ENCODE data around the gene SGMS2. TPM values are rescaled to one million over a fixed set of nuclear protein-coding genes. Genes with fewer than 3 reads are reported as not detected.

SGMS2 gene
- total RNA-seq, 1 experiment from 2014 or later: 0.72 TPM

DNA sequence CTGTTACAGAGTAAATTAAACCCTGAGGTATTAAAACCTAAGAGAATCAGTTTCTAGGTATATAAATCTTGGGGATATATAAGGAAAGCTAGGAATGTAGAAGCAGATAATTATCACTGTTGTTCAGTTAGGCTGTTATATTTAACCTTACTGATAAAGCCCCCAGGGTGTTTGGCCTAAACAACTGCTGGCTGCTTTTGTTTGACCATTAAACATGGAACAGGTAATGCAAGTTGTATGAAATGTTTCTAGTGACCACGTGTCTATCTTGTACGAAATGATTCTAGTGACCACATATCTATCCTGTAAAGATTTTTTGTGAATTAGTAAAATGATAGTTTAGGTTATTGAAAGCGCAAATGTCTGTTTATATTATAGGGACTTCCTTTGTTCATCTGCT is 52.6 kb downstream of the SGMS2 start:
- no peak overlapping the region for H3K27ac Mint-ChIP-seq
- ChIA-PET CTCF (no interaction called here), POLR2A (no interaction called here)
- no peak overlapping the region for H3K4me3 Mint-ChIP-seq
- H3K9me3 Mint-ChIP-seq: peaks cover 25% of the 10 kb centered on the region
- TF ChIP-seq ATF1 (CRISPR knock-in tag; IDR thresholded peaks at IDR 0.05) (no peak), JUN (CRISPR knock-in tag; IDR thresholded peaks at IDR 0.05) (no peak), ZNF263 (CRISPR knock-in tag; IDR thresholded peaks at IDR 0.05; ENCODE audit: low read depth) (no peak), CREM (CRISPR knock-in tag; IDR thresholded peaks at IDR 0.05) (no peak), ZBTB21 (CRISPR knock-in tag; IDR thresholded peaks at IDR 0.05; ENCODE audit: borderline replicate concordance) (no peak), TEAD4 (CRISPR knock-in tag; IDR thresholded peaks at IDR 0.05) (no peak), CBFB (CRISPR knock-in tag; IDR thresholded peaks at IDR 0.05; ENCODE audit: low read depth) (no peak)
- TF ChIP-seq, protein P1, sequence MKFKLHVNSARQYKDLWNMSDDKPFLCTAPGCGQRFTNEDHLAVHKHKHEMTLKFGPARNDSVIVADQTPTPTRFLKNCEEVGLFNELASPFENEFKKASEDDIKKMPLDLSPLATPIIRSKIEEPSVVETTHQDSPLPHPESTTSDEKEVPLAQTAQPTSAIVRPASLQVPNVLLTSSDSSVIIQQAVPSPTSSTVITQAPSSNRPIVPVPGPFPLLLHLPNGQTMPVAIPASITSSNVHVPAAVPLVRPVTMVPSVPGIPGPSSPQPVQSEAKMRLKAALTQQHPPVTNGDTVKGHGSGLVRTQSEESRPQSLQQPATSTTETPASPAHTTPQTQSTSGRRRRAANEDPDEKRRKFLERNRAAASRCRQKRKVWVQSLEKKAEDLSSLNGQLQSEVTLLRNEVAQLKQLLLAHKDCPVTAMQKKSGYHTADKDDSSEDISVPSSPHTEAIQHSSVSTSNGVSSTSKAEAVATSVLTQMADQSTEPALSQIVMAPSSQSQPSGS (CRISPR knock-in tag; IDR thresholded peaks at IDR 0.05; ENCODE audit: borderline replicate concordance, low read depth): no peak
- TF ChIP-seq, protein P2, sequence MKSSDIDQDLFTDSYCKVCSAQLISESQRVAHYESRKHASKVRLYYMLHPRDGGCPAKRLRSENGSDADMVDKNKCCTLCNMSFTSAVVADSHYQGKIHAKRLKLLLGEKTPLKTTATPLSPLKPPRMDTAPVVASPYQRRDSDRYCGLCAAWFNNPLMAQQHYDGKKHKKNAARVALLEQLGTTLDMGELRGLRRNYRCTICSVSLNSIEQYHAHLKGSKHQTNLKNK (CRISPR knock-in tag; IDR thresholded peaks at IDR 0.05): no peak
- TF ChIP-seq, protein P3, sequence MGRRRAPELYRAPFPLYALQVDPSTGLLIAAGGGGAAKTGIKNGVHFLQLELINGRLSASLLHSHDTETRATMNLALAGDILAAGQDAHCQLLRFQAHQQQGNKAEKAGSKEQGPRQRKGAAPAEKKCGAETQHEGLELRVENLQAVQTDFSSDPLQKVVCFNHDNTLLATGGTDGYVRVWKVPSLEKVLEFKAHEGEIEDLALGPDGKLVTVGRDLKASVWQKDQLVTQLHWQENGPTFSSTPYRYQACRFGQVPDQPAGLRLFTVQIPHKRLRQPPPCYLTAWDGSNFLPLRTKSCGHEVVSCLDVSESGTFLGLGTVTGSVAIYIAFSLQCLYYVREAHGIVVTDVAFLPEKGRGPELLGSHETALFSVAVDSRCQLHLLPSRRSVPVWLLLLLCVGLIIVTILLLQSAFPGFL (CRISPR knock-in tag; IDR thresholded peaks at IDR 0.05; ENCODE audit: borderline replicate concordance): no peak
- H3K4me1 Mint-ChIP-seq: no peaks in the 10 kb centered on the region
- no peak for ATAC-seq
- DNase-seq (ENCODE audit: low spot score): no peak
- H3K27me3 Mint-ChIP-seq (ENCODE audit: low read depth): peaks cover 4% of the 10 kb centered on the region; the same call in 1 of the 2 replicates
- peaks cover 9% of the 10 kb centered on the region for H3K36me3 Mint-ChIP-seq

DNA sequence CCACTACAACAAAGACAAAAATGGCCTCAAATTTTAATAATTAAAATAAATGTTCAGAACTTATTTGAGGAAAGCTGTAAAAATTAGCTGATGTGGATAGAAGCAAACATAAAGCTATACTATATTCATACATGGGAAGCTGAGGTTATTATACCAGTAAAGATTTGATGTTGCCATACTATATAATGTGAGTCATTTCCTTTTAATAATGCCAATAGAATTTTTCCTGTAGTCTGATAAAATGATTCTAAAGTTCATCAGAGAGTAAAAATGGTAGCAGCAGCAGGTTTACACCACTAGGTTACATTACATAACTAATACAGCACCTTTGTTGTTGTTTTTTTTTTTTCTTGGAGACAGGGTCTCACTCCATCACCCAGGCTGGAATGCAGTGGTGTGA is 61.1 kb downstream of the SGMS2 start:
- ATAC-seq (no peak), DNase-seq (ENCODE audit: low spot score) (no peak)
- H3K9me3 Mint-ChIP-seq: peaks cover 63% of the 10 kb centered on the region
- no peak overlapping the region for H3K27ac Mint-ChIP-seq
- H3K4me1 Mint-ChIP-seq: peaks cover 8% of the 10 kb centered on the region
- TF ChIP-seq, protein P4, sequence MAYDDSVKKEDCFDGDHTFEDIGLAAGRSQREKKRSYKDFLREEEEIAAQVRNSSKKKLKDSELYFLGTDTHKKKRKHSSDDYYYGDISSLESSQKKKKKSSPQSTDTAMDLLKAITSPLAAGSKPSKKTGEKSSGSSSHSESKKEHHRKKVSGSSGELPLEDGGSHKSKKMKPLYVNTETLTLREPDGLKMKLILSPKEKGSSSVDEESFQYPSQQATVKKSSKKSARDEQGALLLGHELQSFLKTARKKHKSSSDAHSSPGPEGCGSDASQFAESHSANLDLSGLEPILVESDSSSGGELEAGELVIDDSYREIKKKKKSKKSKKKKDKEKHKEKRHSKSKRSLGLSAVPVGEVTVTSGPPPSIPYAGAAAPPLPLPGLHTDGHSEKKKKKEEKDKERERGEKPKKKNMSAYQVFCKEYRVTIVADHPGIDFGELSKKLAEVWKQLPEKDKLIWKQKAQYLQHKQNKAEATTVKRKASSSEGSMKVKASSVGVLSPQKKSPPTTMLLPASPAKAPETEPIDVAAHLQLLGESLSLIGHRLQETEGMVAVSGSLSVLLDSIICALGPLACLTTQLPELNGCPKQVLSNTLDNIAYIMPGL (CRISPR knock-in tag; IDR thresholded peaks at IDR 0.05): no peak
- TF ChIP-seq GRHL2 (CRISPR knock-in tag; IDR thresholded peaks at IDR 0.05; ENCODE audit: insufficient replicate concordance, severe bottlenecking): no peak
- TF ChIP-seq NFATC4 (CRISPR knock-in tag; IDR thresholded peaks at IDR 0.05): no peak
- ChIA-PET CTCF (no interaction called here), POLR2A (no interaction called here)
- no peaks in the 10 kb centered on the region; the same call in 1 of the 2 replicates for H3K27me3 Mint-ChIP-seq (ENCODE audit: low read depth)
- no peak overlapping the region for H3K4me3 Mint-ChIP-seq
- H3K36me3 Mint-ChIP-seq: peaks cover 71% of the 10 kb centered on the region

DNA sequence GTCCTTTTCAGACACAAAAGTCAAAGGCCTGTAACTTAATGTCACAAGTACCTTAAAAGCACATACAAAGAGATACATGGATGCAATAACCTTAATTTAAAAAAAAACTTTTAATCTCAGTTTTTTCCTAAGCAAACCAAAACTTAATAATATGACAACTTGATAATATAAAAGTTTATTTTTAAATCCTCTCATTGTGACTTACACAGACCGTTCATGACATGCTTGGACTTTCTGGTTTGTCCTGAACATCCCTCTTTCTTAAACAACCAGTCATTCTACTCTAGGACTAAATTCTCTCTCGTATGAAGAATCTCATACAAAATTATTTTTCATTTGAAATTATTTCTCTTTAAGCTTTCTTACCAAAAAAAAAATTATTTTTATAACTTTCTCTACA is 63.5 kb downstream of the SGMS2 start:
- Mint-ChIP-seq H3K4me3 (no peak overlapping the region), H3K9me3 (peaks cover 68% of the 10 kb centered on the region)
- DNase-seq (ENCODE audit: low spot score): no peak

More for the DNA sequence above, 63.5 kb downstream of the SGMS2 start:
- ChIA-PET CTCF (no interaction called here), POLR2A (no interaction called here)
- Mint-ChIP-seq H3K4me1 (peaks cover 27% of the 10 kb centered on the region), H3K27ac (no peak overlapping the region), H3K27me3 (ENCODE audit: low read depth) (no peaks in the 10 kb centered on the region; the same call in none of the 2 replicates), H3K36me3 (peaks cover 85% of the 10 kb centered on the region)
- TF ChIP-seq, protein P5, sequence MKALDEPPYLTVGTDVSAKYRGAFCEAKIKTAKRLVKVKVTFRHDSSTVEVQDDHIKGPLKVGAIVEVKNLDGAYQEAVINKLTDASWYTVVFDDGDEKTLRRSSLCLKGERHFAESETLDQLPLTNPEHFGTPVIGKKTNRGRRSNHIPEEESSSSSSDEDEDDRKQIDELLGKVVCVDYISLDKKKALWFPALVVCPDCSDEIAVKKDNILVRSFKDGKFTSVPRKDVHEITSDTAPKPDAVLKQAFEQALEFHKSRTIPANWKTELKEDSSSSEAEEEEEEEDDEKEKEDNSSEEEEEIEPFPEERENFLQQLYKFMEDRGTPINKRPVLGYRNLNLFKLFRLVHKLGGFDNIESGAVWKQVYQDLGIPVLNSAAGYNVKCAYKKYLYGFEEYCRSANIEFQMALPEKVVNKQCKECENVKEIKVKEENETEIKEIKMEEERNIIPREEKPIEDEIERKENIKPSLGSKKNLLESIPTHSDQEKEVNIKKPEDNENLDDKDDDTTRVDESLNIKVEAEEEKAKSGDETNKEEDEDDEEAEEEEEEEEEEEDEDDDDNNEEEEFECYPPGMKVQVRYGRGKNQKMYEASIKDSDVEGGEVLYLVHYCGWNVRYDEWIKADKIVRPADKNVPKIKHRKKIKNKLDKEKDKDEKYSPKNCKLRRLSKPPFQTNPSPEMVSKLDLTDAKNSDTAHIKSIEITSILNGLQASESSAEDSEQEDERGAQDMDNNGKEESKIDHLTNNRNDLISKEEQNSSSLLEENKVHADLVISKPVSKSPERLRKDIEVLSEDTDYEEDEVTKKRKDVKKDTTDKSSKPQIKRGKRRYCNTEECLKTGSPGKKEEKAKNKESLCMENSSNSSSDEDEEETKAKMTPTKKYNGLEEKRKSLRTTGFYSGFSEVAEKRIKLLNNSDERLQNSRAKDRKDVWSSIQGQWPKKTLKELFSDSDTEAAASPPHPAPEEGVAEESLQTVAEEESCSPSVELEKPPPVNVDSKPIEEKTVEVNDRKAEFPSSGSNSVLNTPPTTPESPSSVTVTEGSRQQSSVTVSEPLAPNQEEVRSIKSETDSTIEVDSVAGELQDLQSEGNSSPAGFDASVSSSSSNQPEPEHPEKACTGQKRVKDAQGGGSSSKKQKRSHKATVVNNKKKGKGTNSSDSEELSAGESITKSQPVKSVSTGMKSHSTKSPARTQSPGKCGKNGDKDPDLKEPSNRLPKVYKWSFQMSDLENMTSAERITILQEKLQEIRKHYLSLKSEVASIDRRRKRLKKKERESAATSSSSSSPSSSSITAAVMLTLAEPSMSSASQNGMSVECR (CRISPR knock-in tag; IDR thresholded peaks at IDR 0.05; ENCODE audit: borderline replicate concordance): no peak
- no peak for TF ChIP-seq ZNF671 (CRISPR knock-in tag; IDR thresholded peaks at IDR 0.05)
- no peak for TF ChIP-seq CREB1 (CRISPR knock-in tag; IDR thresholded peaks at IDR 0.05)
- no peak for TF ChIP-seq FOXP1 (CRISPR knock-in tag; IDR thresholded peaks at IDR 0.05; ENCODE audit: borderline replicate concordance)
- no peak for TF ChIP-seq SMAD3 (CRISPR knock-in tag; IDR thresholded peaks at IDR 0.05; ENCODE audit: borderline replicate concordance)
- TF ChIP-seq, protein P6, sequence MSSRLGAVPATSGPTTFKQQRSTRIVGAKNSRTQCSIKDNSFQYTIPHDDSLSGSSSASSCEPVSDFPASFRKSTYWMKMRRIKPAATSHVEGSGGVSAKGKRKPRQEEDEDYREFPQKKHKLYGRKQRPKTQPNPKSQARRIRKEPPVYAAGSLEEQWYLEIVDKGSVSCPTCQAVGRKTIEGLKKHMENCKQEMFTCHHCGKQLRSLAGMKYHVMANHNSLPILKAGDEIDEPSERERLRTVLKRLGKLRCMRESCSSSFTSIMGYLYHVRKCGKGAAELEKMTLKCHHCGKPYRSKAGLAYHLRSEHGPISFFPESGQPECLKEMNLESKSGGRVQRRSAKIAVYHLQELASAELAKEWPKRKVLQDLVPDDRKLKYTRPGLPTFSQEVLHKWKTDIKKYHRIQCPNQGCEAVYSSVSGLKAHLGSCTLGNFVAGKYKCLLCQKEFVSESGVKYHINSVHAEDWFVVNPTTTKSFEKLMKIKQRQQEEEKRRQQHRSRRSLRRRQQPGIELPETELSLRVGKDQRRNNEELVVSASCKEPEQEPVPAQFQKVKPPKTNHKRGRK (CRISPR knock-in tag; IDR thresholded peaks at IDR 0.05; ENCODE audit: borderline replicate concordance): no peak
- no peak for TF ChIP-seq NFYB (CRISPR knock-in tag; conservative IDR thresholded peaks at IDR 0.05; ENCODE audit: low read depth)
- no peak for ATAC-seq
